ENCODE data around the gene FGFBP3.

The FGFBP3 gene

DNA sequence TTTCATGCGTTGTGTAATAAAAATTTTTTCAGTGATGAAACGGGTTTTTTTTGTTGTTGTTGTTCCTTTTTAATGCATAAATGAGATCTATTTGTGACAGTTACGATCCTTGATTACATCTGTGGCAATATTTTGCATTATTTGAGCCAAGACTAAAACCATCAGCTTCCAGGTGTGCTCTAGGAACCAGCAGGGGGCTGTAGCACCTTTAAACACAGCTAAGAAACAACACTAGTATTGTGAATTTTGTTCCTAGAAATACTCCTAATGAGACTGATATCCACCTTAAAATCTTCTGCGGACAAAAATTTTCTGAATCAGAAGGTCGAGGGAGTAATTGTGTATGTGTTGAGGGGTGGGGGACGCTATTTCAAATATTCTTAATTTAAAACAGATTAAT, 52.6 kb downstream of the FGFBP3 start:
- TF ChIP-seq POLR2A (IDR thresholded peaks at IDR 0.05; ENCODE audit: low read length) (no peak), GATA1 (IDR thresholded peaks at IDR 0.05; ENCODE audit: low read depth, low read length) (no peak)
- peak in 1 of 2 experiments; percentile 18 for DNase-seq
